HG02943 (cell line): ENCODE data around the gene TMEM86A.

Experiments used
- ATAC-seq: cut with Tn5 transposase; IDR thresholded peaks from one replicate; pipeline ENCODE4 v1.9.1; 2021; ENCODE audit warnings: mild to moderate bottlenecking, low read depth, moderate library complexity; ENCODE audit not compliant: unreplicated experiment

TMEM86A gene

GRCh38 chr11:18721561-18722292 lies 23.1 kb downstream of the TMEM86A start:
- peak; percentile 56 for ATAC-seq

- ATAC-seq = no peak
Observed at GRCh38 chr11:18722293-18722637, 23.7 kb downstream of the TMEM86A start.

GRCh38 chr11:18723991-18724390 lies 25.4 kb downstream of the TMEM86A start:
- no peak for ATAC-seq

DNA sequence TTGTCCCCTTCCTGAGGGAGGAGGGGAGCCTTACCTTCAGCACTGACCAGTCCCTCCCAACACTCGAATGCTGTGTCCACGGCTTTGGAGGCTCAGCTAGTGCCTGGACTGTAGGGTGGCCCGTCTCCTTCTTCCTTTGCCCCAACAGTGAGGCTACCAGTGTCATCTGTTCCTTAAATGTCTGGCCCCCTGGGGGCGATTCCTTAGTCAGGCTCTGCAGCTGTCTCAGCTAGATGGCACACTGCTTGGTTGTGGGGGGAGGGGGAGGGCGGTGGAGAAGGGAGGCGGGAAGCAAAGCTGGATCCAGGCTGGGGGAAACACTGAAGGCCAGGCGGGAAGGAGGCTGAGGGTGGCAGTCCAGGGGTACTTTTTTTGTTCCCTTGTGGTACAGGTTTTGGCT lies 27.5 kb downstream of the TMEM86A start, which contains the start of gene IGSF22:
Gene IGSF22, minus strand, starts transcription at position 149 of the 400 bp plus-strand sequence. CDS start 1,952 bp downstream, outside the sequence.
- no peak for ATAC-seq

DNA sequence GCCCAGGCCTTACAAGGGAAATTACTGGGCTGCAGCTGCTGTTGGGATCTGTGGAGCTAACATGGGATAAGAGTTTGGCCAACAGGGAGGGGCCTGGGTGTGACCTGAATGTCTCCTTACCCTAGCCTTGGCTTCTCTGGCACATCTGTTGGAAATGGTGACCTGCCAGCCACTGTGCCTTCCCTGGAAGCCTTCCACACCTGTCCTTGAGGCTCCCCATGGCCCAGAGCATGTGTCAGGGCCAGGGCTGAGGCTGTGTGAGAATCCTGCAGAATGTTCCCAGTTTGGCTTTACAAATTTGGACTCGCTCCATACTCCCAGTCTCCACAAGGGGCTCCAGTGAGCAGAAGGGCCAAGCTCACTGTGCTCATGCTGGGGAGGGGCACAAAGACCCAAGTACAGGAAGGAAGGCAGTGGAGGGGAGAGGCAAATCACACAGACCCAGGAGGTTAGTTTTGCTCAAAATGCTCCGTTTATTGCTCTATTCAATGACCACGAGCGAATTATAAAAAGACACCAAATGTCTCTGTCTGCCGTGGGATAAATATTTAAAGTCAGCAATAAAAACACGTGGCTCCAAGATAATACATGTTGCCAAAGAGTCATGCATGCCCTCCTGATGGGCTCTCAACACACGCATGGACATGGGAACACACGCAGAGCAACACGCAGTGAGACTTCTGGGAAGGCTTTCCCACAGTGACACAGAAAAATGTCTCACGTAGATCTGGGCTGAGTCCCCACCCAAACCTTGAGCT lies 29.1 kb downstream of the TMEM86A start:
- ATAC-seq = no peak

DNA sequence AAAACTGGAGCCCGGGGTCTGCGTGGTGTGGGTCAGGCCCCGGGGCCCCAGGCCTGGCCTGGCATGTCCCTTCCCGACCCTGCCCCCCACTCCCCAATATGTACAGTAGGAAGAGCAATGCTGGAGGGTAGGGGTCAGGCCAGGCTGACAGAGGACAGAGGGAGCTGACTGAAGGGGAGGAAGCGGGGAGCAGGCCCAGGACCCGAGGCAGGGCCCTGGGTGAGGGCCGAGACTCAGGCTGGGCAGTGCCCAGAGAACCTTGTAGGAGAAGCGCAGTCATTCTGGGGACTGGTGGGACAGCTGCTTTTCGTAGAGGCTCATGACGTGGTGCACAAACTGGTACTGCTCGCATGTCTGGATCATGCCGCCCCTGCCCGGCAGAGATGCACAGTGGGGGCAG lies 30.1 kb downstream of the TMEM86A start:
- no peak for ATAC-seq

DNA sequence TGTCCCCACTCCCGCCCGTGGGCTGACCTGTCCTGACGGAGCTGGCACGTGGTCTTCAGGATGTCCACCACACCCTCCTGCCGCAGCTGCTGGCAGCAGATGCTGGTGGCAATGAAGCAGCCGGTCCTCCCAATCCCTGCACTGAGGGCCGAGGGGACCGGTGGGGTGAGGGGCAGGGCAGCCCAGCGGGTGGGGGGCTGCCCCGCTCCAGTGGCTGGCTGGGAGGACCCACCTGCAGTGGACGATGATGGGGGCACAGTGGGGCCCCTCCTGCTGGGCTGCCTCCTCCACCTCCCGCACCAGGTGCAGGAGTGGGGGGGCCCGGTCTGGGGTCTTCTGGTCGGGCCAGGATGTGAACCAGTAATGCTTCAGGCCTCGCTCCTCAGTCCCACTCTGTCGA lies 30.8 kb downstream of the TMEM86A start:
- no peak for ATAC-seq

- no peak for ATAC-seq
Observed at GRCh38 chr11:18730020-18730419, 31.4 kb downstream of the TMEM86A start.

- no peak for ATAC-seq
Observed at GRCh38 chr11:18731441-18731840, 32.9 kb downstream of the TMEM86A start.

DNA sequence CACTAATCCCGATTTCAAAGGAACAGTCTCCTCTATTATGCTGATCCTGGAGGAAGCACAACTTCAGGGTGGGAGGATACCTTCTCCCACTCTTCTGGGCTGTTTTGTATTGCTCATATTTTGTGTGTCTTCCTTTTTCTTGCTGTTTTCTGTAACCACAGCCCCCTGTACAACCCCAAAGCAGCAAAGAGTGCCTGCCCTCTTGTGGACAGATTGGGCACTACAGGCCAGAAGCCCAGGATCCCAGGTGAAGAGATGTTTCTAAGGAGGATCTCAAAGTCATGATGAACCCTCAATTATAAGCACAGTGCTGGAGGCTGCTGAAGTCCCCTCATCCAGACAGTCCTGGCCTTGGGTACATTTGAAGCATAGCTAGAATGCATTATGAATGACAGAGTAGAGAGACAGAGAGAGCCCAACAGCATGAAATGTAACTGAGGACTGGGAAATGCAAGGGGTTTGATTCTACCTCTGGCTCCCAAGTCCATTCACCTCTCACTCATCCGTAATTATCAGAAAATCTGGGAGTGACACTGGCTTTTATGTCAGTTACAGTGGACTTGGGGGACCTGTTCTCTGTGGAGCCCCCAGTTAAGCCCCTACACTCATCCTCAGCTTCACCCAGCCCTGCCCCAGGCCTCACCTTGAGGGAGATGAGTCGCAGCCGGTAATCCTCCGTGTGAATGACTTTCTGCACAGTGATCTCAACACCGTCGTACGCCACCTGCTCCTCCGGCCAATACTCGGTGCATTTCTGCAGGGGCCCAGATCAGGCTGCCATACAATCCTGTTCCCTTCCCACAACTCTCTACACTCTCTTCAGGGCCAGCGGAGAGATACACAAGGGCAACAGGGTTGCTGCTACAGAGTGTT lies 33.6 kb downstream of the TMEM86A start:
- no peak for ATAC-seq

DNA sequence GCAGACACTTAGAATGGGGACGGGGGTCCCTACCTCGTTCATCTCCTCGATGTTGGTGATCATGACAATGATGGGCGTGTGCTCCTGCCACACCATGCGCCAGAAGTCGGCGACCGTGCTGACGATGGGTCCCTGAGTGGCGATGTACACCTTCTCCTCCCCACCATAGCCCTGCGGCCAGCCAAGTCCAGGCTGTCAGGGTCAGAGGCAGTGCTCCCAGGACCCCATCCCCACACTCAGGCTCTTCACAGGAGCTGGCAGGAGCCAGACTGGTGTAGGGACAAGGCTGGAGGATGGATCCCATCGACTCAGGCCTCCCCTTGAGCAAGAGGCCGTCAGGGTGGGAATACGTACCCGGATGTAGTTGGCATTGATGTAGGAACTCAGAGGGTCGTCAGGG lies 34.6 kb downstream of the TMEM86A start:
- ATAC-seq = no peak

- no peak for ATAC-seq
Observed at GRCh38 chr11:18736590-18737148, 38.1 kb downstream of the TMEM86A start.

DNA sequence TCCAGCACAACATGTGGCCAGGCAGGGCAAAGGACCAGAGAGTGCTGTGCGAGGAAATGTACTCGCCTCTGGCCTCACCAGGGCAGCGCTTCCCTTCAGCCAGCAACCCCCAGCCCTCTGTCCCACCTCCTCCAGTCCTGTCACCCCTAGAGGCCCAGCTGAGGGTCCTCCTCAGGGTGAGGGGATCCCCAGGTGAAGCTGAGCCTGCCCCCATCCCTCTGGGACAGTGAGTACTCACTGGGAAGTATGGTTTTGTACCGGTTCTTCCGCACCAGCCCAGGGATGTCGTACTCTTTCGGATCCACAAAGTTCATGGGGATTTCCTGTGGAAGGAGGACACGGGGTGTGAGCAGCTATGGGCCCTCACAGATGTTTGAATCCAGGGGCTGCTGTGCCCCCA lies 39.1 kb downstream of the TMEM86A start:
- ATAC-seq = no peak

GRCh38 chr11:18739685-18740084 lies 41.1 kb downstream of the TMEM86A start:
- ATAC-seq = no peak

DNA sequence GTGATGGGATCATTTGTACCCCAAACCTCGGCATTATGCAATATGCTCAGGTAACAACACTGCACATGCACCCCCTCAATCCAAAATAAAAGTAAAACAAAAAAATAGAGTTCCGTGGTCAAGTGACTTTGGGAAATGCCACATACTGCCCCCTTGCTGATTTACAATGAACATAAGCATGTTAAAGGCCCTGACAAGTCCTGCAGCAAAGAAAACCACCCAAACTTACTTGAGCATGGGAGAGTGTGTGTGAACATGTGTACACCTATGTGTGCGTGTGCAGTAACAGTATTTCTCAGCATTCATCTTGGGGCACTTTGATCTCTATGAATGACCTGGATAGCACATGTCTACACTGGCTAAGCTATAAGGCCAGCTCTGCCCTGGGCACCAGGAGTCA lies 43.2 kb downstream of the TMEM86A start:
- ATAC-seq = no peak

DNA sequence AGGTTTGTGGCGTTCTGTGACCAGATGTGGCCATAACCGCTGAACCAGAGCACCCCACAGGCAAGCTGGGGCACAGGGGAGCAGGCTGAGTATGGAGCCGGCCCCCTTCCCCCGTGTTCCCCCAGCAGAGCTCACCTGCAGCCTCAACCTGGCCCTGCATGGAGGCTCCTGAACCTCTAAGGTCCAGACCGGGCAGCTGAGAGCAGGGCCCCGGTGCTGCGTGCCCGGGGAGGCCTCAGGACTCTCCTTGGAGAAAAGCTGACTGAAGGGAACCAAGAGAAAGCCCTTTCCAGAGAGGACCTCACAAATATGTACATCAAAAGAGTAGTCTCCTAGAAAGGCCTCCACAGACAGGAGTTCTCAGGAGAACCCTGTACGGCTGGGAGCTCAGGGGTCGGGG lies 44.8 kb downstream of the TMEM86A start:
- no peak for ATAC-seq

GRCh38 chr11:18743900-18744514 lies 45.4 kb downstream of the TMEM86A start:
- no peak for ATAC-seq

GRCh38 chr11:18745251-18745650 lies 46.7 kb downstream of the TMEM86A start:
- no peak for ATAC-seq

DNA sequence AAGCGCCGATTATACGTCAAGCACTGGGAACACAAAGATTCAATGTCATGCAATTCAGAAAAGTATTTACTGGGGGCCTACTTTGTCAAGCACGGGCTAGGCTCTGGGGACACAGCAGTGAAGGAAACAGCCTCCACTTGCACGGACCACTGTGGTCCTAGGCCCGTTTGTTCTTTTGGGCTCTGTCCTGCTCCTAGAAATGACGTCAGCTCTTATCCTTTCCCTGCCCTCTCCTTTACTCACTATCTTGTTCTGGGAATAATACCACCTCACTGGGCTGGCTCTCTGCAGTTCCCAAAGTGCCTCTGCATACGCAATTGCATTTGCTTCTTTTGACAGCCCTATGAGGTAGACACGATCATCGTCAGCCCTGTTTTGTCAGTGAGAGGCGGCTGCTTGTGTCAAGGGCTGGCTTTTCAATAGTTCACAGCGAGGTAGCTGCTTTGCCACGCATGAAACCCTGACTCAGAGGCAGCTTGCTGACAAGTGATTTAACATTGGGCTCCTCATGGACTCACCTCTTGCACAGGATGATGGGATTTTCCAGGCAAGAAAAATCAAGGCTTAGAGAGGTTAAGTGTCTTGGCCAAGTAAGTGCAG lies 50.3 kb downstream of the TMEM86A start:
- ATAC-seq = no peak
